GM06990 (cell line): ENCODE data around the gene HOXA1.
A peak's percentile ranks its signal among the peaks of the same experiment; 100 is the strongest.

ENCODE experiments used
- DNase-seq: peaks from one replicate; pipeline ENCODE4 v3.0.0-alpha.2; 2011; ENCODE audit not compliant: insufficient read length; ENCODE audit errors: extremely low read depth
- H3K27me3 ChIP-seq: replicated peaks from 2 replicates; pipeline ENCODE4 v1.6.0; 2011; ENCODE audit warnings: low read length; ENCODE audit not compliant: control insufficient read depth, insufficient read depth
- H3K36me3 ChIP-seq: 2 replicates; pipeline ENCODE4 v1.5.1; 2011; ENCODE audit warnings: low read length; ENCODE audit not compliant: control insufficient read depth, insufficient read depth
- H3K4me3 ChIP-seq: replicated peaks from 2 replicates; pipeline ENCODE4 v1.5.1; 2011; ENCODE audit warnings: low read depth, mild to moderate bottlenecking, control low read depth, low read length
- TF ChIP-seq, protein P1 (sequence below): IDR thresholded peaks from 2 replicates; pipeline ENCODE4 v1.5.1; 2011; ENCODE audit warnings: low read length, control low read depth, mild to moderate bottlenecking, inconsistent platforms; ENCODE audit not compliant: insufficient read depth, poor library complexity, severe bottlenecking

HOXA1 gene

DNA sequence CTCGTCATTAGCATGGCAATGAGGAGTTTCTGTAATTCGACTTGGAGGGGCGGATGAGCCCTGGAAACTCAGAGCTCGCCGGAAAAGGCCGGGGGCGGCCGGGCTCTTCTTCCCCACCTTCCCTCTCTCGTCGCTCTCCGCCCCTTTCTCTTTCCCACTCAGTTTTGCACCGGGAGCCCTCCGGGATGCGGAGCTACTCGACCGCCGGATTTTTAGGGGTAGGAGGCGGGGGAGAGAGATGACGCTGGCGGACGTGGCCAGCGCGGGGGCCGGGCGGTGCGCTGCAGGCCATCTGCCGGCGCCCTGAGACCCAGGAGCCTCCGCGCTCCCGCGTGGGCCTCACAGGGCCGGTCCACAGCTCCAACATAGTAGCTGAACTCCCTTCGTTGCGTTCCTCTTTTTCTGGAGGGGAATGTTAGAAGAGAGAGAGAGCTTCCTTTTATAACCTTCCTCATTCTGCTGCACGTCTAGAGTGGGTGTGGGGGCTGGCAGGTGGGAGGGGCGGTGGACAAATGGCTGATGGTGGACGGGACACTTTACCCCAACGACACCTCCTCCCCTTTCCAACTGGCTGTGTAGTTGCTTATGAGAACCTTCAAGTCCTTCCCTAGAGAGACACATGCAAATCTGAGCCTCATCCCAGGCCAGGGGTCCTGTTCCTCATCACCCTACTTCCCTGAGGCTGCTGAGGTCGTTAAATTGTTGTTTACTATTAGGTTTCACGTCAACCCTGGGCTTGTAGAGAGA is 1.1 kb upstream of the HOXA1 start:
- Histone ChIP-seq H3K27me3 (no peaks in the 10 kb centered on the region), H3K4me3 (peak overlapping the region; percentile 66), H3K36me3 (no peaks in the 10 kb centered on the region)
- TF ChIP-seq, protein P1, sequence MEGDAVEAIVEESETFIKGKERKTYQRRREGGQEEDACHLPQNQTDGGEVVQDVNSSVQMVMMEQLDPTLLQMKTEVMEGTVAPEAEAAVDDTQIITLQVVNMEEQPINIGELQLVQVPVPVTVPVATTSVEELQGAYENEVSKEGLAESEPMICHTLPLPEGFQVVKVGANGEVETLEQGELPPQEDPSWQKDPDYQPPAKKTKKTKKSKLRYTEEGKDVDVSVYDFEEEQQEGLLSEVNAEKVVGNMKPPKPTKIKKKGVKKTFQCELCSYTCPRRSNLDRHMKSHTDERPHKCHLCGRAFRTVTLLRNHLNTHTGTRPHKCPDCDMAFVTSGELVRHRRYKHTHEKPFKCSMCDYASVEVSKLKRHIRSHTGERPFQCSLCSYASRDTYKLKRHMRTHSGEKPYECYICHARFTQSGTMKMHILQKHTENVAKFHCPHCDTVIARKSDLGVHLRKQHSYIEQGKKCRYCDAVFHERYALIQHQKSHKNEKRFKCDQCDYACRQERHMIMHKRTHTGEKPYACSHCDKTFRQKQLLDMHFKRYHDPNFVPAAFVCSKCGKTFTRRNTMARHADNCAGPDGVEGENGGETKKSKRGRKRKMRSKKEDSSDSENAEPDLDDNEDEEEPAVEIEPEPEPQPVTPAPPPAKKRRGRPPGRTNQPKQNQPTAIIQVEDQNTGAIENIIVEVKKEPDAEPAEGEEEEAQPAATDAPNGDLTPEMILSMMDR: no peak
- DNase-seq: no peak

DNA sequence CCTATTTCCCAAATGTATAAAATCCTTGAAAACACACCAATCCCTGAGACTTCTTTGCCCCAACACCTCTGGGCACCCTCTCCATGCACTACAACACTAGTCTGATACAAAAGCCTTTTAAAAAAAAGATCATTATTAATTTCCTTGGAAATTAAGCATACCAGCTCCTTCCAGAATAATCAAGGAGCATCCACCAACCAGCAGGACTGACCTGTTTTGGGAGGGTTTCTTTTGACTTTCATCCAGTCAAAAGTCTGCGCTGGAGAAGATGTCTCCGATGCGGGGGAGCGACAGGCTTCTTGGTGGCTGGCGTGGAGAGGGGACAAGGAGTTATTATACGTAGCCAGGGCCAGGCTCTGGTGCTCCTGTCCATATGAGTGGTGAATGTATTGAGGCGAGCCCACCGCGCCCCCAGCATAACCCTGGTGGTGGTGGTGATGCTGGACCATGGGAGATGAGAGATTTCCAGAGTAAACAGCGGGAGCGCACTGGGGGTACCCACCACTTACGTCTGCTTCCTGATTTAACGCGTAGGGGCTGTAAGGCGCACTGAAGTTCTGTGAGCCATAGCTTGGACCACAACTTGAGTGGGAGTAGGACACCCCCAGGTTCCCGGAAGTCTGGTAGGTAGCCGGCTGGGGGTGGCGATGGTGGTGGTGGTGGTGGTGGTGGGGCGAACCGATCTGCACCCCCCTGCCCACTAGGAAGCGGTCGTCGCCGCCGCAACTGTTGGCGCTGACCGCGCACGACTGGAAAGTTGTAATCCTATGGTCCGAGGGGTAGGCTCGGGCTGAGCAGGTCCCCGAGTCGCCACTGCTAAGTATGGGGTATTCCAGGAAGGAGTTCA is 527 bp downstream of the HOXA1 start:
- H3K4me3 ChIP-seq: peak overlapping the region; percentile 66
- TF ChIP-seq, protein P1: no peak
- H3K27me3 ChIP-seq: no peaks in the 10 kb centered on the region
- no peak for DNase-seq
- H3K36me3 ChIP-seq: no peaks in the 10 kb centered on the region

DNA sequence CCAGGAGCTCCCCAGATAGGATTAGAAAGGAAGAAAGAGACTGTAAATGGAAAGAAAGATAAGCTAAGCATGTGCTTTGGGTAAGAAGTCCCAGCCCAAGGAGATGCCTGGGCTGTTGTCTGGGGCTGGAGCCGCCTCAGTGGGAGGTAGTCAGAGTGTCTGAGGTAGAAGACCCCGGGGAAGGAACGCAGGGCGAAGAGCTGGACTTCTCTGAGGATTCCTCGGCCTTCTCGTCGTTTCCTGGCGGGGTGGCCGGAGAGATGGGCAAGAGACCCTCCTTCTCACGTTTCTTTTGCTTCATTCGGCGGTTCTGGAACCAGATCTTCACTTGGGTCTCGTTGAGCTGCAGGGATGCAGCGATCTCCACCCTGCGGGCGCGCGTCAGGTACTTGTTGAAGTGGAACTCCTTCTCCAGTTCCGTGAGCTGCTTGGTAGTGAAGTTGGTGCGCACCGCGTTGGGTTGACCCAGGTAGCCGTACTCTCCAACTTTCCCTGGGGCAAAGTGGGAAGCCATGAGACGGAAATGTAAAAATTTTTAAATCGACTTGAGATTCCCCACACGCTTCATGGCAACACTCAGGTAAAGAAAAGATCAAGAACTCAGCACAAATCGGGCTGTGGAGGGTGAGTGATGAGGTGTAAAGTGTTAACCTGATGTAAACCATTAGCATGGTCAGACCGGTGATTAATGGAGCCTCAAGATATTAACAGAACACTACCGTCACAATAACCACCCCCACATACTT is 1.3 kb downstream of the HOXA1 start:
- Histone ChIP-seq H3K27me3 (no peaks in the 10 kb centered on the region), H3K36me3 (no peaks in the 10 kb centered on the region), H3K4me3 (no peak overlapping the region)
- no peak for DNase-seq
- TF ChIP-seq, protein P1: no peak

DNA sequence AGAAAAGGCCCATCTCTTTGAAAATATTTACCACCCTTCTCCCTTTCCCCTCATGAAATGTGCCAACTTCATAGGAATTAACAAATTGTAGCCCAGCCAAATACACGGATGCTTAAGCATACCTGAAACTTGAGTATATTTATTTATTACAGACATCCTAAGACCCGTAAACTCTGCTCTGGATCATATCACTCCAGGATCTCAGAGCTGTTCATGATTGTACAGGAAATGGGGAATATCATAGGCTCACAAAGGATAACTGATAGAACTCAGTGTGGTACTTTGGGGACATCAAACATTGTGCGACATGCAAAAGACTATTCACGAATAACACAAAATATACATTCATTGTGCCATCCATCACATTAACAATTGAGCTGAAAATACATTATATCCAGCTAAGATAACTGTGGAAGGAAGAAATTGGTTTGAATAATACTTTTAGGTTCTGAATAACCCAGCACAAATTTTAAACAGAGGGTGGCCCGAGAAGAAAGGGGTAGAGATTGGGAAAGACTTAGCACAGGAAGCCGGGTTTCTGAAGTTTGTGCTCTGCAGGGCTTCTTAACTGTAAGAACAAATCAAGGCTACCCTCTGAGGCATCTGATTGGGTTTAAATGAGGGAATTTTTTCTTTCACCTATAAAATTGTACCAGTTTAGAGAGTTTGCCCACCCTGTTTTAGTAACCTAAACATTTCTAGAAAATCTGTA is 2.5 kb downstream of the HOXA1 start:
- no peaks in the 10 kb centered on the region for H3K27me3 ChIP-seq
- TF ChIP-seq, protein P1: no peak

DNA sequence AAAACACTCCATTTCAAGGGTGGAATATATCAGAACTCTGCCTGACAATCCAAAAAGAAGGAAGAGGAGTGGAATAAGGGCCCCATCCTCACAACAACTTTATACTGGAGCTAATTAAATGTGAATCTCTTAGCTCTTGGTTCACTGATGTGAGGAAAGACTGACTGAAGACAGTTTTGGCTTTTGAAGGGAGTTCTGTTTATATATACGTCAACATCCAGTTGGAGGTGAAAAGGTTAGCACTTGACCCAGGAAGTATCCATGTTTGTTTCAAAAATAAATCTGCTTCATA is 3.0 kb downstream of the HOXA1 start:
- TF ChIP-seq, protein P1: no peak
- H3K4me3 ChIP-seq: no peak overlapping the region
- no peaks in the 10 kb centered on the region for H3K27me3 ChIP-seq
- H3K36me3 ChIP-seq: no peaks in the 10 kb centered on the region
- DNase-seq: no peak

More for the DNA sequence above, 2.5 kb downstream of the HOXA1 start:
- Histone ChIP-seq H3K4me3 (no peak overlapping the region), H3K36me3 (no peaks in the 10 kb centered on the region)
- DNase-seq: no peak
